ENCODE results near the gene ATP2B2.

DNA sequence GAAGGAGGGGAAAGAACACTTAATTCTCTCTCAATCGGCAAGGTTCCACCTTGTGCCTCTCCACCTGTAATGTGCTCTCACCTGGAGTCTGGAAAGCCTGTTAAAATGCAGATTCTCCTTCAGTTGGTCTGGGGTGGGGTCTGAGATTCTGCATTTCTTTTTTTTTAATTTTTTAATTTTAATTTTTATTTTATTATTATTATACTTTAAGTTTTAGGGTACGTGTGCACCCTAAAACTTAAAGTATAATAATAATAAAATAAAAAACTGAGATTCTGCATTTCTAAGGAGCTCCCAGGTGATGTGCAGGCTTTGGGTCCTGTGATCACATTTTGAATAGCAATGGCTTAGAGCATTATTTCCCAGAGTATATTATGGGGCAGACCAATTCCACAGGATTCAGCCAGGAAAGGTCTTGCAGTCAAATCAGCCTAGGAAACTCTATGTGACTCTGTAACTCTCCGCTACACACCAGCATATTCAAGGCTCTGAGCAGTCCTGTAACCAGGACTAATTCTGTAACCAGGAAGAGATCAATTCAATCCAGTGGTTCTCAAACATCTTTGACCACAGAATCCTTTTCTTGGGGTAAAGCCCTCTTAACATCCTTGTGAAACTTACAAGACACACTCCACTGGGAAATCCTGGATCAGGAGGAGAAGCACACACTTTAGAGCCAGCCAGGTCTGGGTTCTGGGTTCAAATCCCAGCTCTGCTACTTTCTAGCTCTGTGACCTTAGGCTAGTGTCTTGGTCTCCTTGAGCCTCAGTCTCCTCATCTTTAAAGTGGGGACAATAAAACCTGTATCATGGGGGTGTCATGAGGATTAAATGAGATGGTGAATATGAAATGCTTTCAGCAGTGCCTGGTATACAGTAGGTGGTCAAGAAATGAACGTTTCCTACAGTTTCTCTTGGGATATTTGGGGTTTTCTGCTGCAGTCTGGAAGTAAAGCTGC lies 122.2 kb downstream of the ATP2B2 start:
- TF ChIP-seq POLR2AphosphoS5 (IDR thresholded peaks at IDR 0.05) = no peak
- TF ChIP-seq, protein P1, sequence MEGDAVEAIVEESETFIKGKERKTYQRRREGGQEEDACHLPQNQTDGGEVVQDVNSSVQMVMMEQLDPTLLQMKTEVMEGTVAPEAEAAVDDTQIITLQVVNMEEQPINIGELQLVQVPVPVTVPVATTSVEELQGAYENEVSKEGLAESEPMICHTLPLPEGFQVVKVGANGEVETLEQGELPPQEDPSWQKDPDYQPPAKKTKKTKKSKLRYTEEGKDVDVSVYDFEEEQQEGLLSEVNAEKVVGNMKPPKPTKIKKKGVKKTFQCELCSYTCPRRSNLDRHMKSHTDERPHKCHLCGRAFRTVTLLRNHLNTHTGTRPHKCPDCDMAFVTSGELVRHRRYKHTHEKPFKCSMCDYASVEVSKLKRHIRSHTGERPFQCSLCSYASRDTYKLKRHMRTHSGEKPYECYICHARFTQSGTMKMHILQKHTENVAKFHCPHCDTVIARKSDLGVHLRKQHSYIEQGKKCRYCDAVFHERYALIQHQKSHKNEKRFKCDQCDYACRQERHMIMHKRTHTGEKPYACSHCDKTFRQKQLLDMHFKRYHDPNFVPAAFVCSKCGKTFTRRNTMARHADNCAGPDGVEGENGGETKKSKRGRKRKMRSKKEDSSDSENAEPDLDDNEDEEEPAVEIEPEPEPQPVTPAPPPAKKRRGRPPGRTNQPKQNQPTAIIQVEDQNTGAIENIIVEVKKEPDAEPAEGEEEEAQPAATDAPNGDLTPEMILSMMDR (IDR thresholded peaks at IDR 0.05) = no peak
